ENCODE data around the gene LBX2. TPM values are rescaled to one million over a fixed set of nuclear protein-coding genes. Genes with fewer than 3 reads are reported as not detected.

Gene LBX2
- total and polyA plus RNA-seq, 9 of the 15 experiments (the other 6 are each of a cell fraction or from before 2014, with no cell fraction given), result 0.39 to 6.2 (median 1.8) TPM; not detected in 1

DNA sequence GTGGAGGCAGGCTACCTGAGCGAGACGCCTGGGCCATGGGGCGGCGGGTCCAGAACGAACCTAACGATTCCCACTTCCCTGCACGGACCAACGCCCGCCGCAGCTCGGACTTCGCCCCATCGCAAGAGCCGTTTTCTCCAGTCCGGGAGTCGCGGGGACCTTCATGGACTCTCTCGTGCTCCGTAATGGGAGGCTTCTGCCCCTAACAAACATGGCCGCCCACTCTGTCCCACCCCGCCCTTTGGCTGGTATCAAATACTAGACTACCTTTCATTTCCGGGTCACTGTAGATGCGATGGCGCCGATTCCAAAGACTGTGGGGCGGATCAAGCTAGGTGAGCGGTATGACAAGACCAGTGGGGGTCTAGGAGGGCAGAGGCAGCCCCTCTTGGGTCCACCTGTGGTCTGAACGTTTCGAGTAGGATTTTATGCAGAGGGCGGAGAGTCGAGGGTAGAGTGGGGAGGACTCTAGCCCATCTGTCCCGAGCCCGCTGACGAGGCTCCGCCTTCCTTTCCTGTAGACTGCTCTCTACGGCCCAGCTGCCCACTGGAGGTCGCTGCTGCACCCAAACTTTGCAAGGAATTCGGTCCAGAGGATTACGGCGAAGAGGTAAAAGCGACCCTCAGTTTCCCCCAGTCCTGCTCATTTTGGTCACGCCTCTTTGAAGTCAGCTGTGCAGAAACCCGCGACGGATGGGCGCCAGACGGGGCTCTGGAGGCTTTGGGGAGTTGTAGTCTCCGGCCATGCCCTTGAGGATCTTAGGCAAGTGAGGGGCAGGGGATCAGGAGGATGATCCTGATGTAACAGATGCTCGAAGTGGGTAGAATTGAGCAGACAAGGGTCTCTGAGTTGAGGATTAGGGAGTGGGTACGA lies 16.4 kb downstream of the LBX2 start, which contains the start of the genes CCDC142 and TTC31 (continued):
- TF ChIP-seq, protein P1, sequence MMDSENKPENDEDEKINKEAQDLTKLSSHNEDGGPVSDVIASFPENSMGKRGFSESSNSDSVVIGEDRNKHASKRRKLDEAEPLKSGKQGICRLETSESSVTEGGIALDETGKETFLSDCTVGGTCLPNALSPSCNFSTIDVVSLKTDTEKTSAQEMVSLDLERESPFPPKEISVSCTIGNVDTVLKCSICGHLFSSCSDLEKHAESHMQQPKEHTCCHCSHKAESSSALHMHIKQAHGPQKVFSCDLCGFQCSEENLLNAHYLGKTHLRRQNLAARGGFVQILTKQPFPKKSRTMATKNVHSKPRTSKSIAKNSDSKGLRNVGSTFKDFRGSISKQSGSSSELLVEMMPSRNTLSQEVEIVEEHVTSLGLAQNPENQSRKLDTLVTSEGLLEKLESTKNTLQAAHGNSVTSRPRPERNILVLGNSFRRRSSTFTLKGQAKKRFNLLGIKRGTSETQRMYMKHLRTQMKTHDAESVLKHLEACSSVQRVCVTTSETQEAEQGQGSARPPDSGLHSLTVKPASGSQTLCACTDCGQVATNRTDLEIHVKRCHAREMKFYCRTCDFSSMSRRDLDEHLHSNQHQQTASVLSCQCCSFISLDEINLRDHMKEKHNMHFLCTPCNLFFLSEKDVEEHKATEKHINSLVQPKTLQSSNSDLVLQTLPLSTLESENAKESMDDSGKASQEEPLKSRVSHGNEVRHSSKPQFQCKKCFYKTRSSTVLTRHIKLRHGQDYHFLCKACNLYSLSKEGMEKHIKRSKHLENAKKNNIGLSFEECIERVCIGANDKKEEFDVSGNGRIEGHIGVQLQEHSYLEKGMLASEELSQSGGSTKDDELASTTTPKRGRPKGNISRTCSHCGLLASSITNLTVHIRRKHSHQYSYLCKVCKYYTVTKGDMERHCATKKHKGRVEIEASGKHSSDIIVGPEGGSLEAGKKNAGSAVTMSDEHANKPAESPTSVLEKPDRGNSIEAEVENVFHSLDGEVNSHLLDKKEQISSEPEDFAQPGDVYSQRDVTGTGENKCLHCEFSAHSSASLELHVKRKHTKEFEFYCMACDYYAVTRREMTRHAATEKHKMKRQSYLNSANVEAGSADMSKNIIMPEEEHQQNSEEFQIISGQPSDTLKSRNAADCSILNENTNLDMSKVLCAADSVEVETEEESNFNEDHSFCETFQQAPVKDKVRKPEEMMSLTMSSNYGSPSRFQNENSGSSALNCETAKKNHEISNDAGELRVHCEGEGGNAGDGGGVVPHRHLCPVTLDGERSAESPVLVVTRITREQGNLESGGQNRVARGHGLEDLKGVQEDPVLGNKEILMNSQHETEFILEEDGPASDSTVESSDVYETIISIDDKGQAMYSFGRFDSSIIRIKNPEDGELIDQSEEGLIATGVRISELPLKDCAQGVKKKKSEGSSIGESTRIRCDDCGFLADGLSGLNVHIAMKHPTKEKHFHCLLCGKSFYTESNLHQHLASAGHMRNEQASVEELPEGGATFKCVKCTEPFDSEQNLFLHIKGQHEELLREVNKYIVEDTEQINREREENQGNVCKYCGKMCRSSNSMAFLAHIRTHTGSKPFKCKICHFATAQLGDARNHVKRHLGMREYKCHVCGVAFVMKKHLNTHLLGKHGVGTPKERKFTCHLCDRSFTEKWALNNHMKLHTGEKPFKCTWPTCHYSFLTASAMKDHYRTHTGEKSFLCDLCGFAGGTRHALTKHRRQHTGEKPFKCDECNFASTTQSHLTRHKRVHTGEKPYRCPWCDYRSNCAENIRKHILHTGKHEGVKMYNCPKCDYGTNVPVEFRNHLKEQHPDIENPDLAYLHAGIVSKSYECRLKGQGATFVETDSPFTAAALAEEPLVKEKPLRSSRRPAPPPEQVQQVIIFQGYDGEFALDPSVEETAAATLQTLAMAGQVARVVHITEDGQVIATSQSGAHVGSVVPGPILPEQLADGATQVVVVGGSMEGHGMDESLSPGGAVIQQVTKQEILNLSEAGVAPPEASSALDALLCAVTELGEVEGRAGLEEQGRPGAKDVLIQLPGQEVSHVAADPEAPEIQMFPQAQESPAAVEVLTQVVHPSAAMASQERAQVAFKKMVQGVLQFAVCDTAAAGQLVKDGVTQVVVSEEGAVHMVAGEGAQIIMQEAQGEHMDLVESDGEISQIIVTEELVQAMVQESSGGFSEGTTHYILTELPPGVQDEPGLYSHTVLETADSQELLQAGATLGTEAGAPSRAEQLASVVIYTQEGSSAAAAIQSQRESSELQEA (IDR thresholded peaks at IDR 0.05; ENCODE audit: low read depth), result peak; percentile 97
- TF ChIP-seq, protein P2, sequence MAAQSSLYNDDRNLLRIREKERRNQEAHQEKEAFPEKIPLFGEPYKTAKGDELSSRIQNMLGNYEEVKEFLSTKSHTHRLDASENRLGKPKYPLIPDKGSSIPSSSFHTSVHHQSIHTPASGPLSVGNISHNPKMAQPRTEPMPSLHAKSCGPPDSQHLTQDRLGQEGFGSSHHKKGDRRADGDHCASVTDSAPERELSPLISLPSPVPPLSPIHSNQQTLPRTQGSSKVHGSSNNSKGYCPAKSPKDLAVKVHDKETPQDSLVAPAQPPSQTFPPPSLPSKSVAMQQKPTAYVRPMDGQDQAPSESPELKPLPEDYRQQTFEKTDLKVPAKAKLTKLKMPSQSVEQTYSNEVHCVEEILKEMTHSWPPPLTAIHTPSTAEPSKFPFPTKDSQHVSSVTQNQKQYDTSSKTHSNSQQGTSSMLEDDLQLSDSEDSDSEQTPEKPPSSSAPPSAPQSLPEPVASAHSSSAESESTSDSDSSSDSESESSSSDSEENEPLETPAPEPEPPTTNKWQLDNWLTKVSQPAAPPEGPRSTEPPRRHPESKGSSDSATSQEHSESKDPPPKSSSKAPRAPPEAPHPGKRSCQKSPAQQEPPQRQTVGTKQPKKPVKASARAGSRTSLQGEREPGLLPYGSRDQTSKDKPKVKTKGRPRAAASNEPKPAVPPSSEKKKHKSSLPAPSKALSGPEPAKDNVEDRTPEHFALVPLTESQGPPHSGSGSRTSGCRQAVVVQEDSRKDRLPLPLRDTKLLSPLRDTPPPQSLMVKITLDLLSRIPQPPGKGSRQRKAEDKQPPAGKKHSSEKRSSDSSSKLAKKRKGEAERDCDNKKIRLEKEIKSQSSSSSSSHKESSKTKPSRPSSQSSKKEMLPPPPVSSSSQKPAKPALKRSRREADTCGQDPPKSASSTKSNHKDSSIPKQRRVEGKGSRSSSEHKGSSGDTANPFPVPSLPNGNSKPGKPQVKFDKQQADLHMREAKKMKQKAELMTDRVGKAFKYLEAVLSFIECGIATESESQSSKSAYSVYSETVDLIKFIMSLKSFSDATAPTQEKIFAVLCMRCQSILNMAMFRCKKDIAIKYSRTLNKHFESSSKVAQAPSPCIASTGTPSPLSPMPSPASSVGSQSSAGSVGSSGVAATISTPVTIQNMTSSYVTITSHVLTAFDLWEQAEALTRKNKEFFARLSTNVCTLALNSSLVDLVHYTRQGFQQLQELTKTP (IDR thresholded peaks at IDR 0.05; ENCODE audit: low read depth in 1 of 2, partially characterized antibody in 2 of 2), result peak; percentile 59 to 82
- TF ChIP-seq NFATC3 (IDR thresholded peaks at IDR 0.05) (no peak), ARHGAP35 (IDR thresholded peaks at IDR 0.05; ENCODE audit: partially characterized antibody) (no peak), DMBX1 (CRISPR knock-in tag; IDR thresholded peaks at IDR 0.05; ENCODE audit: borderline replicate concordance) (peak; percentile 26; the same call in 1 of the 2 replicates), MAZ (CRISPR knock-in tag; conservative IDR thresholded peaks at IDR 0.05 in 1 of 2, IDR thresholded peaks at IDR 0.05 in 1 of 2) (peak; percentile 79 to 88), BCOR (IDR thresholded peaks at IDR 0.05) (peak; percentile 65; the same call in 1 of the 2 replicates), KLF6 (CRISPR knock-in tag; IDR thresholded peaks at IDR 0.05; ENCODE audit: borderline replicate concordance) (peak; percentile 32; the same call in 1 of the 2 replicates), BRD4 (IDR thresholded peaks at IDR 0.05) (no peak), ASH1L (IDR thresholded peaks at IDR 0.05; ENCODE audit: borderline replicate concordance, low read depth, partially characterized antibody) (no peak), HDAC1 (IDR thresholded peaks at IDR 0.05) (peak in 1 of 2 experiments; percentile 80; a peak in 2 of 4 replicates), HCFC1 (IDR thresholded peaks at IDR 0.05; ENCODE audit: low read depth, low read length) (peak; percentile 89), POLR2A (conservative IDR thresholded peaks at IDR 0.05) (peak; percentile 91), CAMTA2 (CRISPR knock-in tag; conservative IDR thresholded peaks at IDR 0.05) (no peak), PCBP1 (IDR thresholded peaks at IDR 0.05; ENCODE audit: low read depth, low read length, poor library complexity, severe bottlenecking) (no peak), ZNF707 (CRISPR knock-in tag; conservative IDR thresholded peaks at IDR 0.05) (no peak)

Data from K562 (cell line).